NB4 (cell line): Measurements from ENCODE around the gene MAPK4.
A peak's percentile ranks its signal among the peaks of the same experiment; 100 is the strongest.

ENCODE experiments used
- MAX ChIP-seq: IDR thresholded peaks from 2 replicates; pipeline ENCODE4 v1.6.1; 2011; ENCODE audit warnings: low read depth, low read length
- TF ChIP-seq, protein P1 (sequence below): IDR thresholded peaks from one replicate; pipeline ENCODE4 v1.5.1; 2012; ENCODE audit warnings: low read depth, low read length

GRCh38 chr18:50610349-50610748, 50.5 kb downstream of the MAPK4 start:
- TF ChIP-seq, protein P1, sequence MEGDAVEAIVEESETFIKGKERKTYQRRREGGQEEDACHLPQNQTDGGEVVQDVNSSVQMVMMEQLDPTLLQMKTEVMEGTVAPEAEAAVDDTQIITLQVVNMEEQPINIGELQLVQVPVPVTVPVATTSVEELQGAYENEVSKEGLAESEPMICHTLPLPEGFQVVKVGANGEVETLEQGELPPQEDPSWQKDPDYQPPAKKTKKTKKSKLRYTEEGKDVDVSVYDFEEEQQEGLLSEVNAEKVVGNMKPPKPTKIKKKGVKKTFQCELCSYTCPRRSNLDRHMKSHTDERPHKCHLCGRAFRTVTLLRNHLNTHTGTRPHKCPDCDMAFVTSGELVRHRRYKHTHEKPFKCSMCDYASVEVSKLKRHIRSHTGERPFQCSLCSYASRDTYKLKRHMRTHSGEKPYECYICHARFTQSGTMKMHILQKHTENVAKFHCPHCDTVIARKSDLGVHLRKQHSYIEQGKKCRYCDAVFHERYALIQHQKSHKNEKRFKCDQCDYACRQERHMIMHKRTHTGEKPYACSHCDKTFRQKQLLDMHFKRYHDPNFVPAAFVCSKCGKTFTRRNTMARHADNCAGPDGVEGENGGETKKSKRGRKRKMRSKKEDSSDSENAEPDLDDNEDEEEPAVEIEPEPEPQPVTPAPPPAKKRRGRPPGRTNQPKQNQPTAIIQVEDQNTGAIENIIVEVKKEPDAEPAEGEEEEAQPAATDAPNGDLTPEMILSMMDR, result peak; percentile 44
- TF ChIP-seq MAX, result no peak
